CD8-positive, alpha-beta memory T cell (primary cell): ENCODE results near the gene ZNF561. TPM values are rescaled to one million over a fixed set of nuclear protein-coding genes. Genes with fewer than 3 reads are reported as not detected.

Experiments
- CTCF ChIA-PET: fragments of 350-600 bp; sonication (Branson Sonifier 250); formaldehyde crosslinking; loops from one replicate; lab custom pipeline; 2021; ENCODE audit warnings: antibody characterized with exemption; lab: Charles Lee
- POLR2A ChIA-PET: fragments of 350-600 bp; sonication (Branson Sonifier 250); formaldehyde crosslinking; loops from one replicate; lab custom pipeline; 2021; ENCODE audit warnings: antibody characterized with exemption; lab: Charles Lee
- DNase-seq, 5 donors: peaks; one replicate each; pipeline versions ENCODE4 v3.0.0 to v3.0.0-alpha.2; 2020 to 2022; ENCODE audit warnings: mixed read lengths in 1 of 5
- H3K27ac ChIP-seq: one replicate; pipeline ENCODE4 v1.7.0; 2013; ENCODE audit warnings: low read depth, mild to moderate bottlenecking, low read length, moderate library complexity
- H3K27me3 ChIP-seq: 2 replicates; pipeline ENCODE4 v1.7.0; 2013; ENCODE audit warnings: low read length, mild to moderate bottlenecking; ENCODE audit not compliant: insufficient read depth, poor library complexity, severe bottlenecking
- H3K36me3 ChIP-seq: 2 replicates; pipeline ENCODE4 v1.7.0; 2013; ENCODE audit warnings: mild to moderate bottlenecking, low read length, moderate library complexity; ENCODE audit not compliant: insufficient read depth
- H3K4me1 ChIP-seq: 2 replicates; pipeline ENCODE4 v1.7.0; 2013; ENCODE audit warnings: mild to moderate bottlenecking, low read length, moderate library complexity; ENCODE audit not compliant: insufficient read depth
- H3K4me3 ChIP-seq: 2 replicates; pipeline ENCODE4 v1.7.0; 2013; ENCODE audit warnings: mild to moderate bottlenecking, low read length
- H3K9me3 ChIP-seq: 2 replicates; pipeline ENCODE4 v1.7.0; 2013; ENCODE audit warnings: mild to moderate bottlenecking, low read length
- H3K27ac Mint-ChIP-seq, 8 donors: one replicate each; pipeline ENCODE4 v1.8.0; 2020 to 2021; ENCODE audit warnings: mixed read lengths in 8 of 8, mild to moderate bottlenecking in 6 of 8, inconsistent platforms in 3 of 8, moderate library complexity in 3 of 8
- H3K27me3 Mint-ChIP-seq, 2 donors: one replicate each; pipeline ENCODE4 v1.8.0; 2020 to 2021; ENCODE audit warnings: mixed read lengths in 2 of 2, mild to moderate bottlenecking in 1 of 2, moderate library complexity in 1 of 2
- H3K36me3 Mint-ChIP-seq, 3 donors: one replicate each; pipeline ENCODE4 v1.8.0; 2020 to 2021; ENCODE audit warnings: mixed read lengths in 3 of 3, inconsistent platforms in 1 of 3, mild to moderate bottlenecking in 1 of 3
- H3K4me1 Mint-ChIP-seq, 3 donors: one replicate each; pipeline ENCODE4 v1.8.0; 2020 to 2021; ENCODE audit warnings: mixed read lengths in 3 of 3, inconsistent platforms in 1 of 3, mild to moderate bottlenecking in 1 of 3
- H3K4me3 Mint-ChIP-seq, 7 donors: one replicate each; pipeline ENCODE4 v1.8.0; 2020 to 2021; ENCODE audit warnings: mixed read lengths in 7 of 7, mild to moderate bottlenecking in 6 of 7, moderate library complexity in 4 of 7, inconsistent platforms in 2 of 7
- H3K9me3 Mint-ChIP-seq, 5 donors: one replicate each; pipeline ENCODE4 v1.8.0; 2020 to 2022; ENCODE audit warnings: mixed read lengths in 5 of 5, mild to moderate bottlenecking in 3 of 5, moderate library complexity in 2 of 5, inconsistent platforms in 1 of 5
- polyA plus RNA-seq: library from polyadenylated mRNA; unstranded; fragments of 300-500 nt; fragmentation: Illumina TruSeq; gene quantifications from one replicate; pipeline ENCODE4 v1.2.3, GENCODE V29; 2021
- total RNA-seq, 2 experiments: library from RNA; stranded (reverse); gene quantifications; one replicate each; pipeline ENCODE4 v1.2.3, GENCODE V29; 2021

Gene ZNF561
- total and polyA plus RNA-seq, 3 experiments from 2014 or later, result 13.0 to 43.5 (median 35.9) TPM

DNA sequence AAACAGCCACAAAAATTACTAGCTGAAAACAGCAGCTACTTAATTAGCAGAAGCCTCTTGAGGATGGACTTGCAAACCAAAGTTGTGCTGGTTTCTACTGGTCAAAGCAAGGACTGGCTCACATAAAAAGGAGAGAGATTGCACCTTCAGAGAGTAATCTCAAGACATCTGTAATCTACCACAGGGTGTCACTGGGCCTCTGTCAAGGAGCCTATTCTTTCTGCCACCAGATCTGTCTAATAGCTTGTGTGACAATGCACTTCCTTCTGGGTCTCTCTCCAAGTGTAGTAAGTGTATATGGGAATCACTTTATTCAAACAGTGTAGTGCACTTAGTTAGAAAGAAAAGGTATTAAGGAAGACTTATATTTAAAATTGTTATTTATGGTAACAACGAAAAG lies 24.4 kb upstream of the ZNF561 start:
- Mint-ChIP-seq H3K4me1 (peaks cover 4 to 20% (median 6%) of the 10 kb centered on the region in 3 donors), H3K27ac (peak overlapping the region in 2 of 8 donors; percentile 27 to 48), H3K36me3 (peaks cover 15 to 42% (median 29%) of the 10 kb centered on the region in 3 donors), H3K9me3 (peaks cover 0 to 3% (median 2%) of the 10 kb centered on the region in 5 donors), H3K4me3 (no peak overlapping the region), H3K27me3 (no peaks in the 10 kb centered on the region)
- Histone ChIP-seq H3K4me1 (no peaks in the 10 kb centered on the region), H3K27me3 (no peaks in the 10 kb centered on the region), H3K9me3 (no peaks in the 10 kb centered on the region), H3K36me3 (no peaks in the 10 kb centered on the region), H3K27ac (no peak overlapping the region), H3K4me3 (no peak overlapping the region)
- DNase-seq, result no peak
- CTCF ChIA-PET, result no interaction called here
- POLR2A ChIA-PET, result no interaction called here

DNA sequence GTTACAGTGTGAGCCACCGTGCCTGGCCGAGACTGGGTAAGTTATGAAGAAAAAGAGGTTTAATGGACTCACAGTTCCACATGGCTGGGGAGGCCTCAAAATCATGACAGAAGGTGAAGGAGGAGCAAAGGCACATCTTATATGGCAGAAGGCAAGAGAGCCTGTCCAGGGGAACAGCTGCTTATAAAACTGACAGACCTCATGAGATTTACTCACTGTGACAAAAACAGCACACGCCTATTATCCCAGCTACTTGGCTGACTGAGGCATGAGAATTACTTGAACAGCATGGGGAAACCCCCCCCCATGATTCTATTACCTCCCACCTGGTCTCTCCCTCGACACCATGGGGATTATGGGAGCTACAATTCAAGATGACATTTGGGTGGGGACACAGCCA lies 23.4 kb upstream of the ZNF561 start:
- no peak overlapping the region for H3K4me3 Mint-ChIP-seq
- ChIA-PET CTCF (no interaction called here), POLR2A (interaction anchor here (0.6 kb wide), 1 partner anchor 183 kb away, joined by 3 read pairs; no protein-coding TSS in a partner anchor)
- H3K4me1 Mint-ChIP-seq, result peaks cover 1 to 11% (median 4%) of the 10 kb centered on the region in 3 donors
- Histone ChIP-seq H3K36me3 (no peaks in the 10 kb centered on the region), H3K27ac (no peak overlapping the region), H3K4me1 (no peaks in the 10 kb centered on the region), H3K4me3 (no peak overlapping the region), H3K27me3 (no peaks in the 10 kb centered on the region), H3K9me3 (no peaks in the 10 kb centered on the region)
- no peaks in the 10 kb centered on the region for H3K27me3 Mint-ChIP-seq
- no peak for DNase-seq
- H3K9me3 Mint-ChIP-seq, result peaks cover 0 to 2% (median 0%) of the 10 kb centered on the region in 5 donors
- H3K36me3 Mint-ChIP-seq, result peaks cover 16 to 37% (median 25%) of the 10 kb centered on the region in 3 donors
- H3K27ac Mint-ChIP-seq, result peak overlapping the region in 5 of 8 donors; percentile 40 to 90 (median 83)

- ChIA-PET POLR2A (no interaction called here), CTCF (no interaction called here)
- H3K4me3 Mint-ChIP-seq, result no peak overlapping the region
- H3K4me1 Mint-ChIP-seq, result peaks cover 0 to 10% (median 0%) of the 10 kb centered on the region in 3 donors
- no peak for DNase-seq
- Histone ChIP-seq H3K27ac (no peak overlapping the region), H3K9me3 (no peaks in the 10 kb centered on the region), H3K27me3 (no peaks in the 10 kb centered on the region), H3K36me3 (no peaks in the 10 kb centered on the region), H3K4me3 (no peak overlapping the region), H3K4me1 (no peaks in the 10 kb centered on the region)
- H3K27me3 Mint-ChIP-seq, result no peaks in the 10 kb centered on the region
- peaks cover 0 to 2% (median 0%) of the 10 kb centered on the region in 5 donors for H3K9me3 Mint-ChIP-seq
- peaks cover 13 to 25% (median 21%) of the 10 kb centered on the region in 3 donors for H3K36me3 Mint-ChIP-seq
- peak overlapping the region in 2 of 8 donors; percentile 20 to 75 for H3K27ac Mint-ChIP-seq
Observed at GRCh38 chr19:9641810-9642209, 20.8 kb upstream of the ZNF561 start.

- Mint-ChIP-seq H3K9me3 (peaks cover 0 to 2% (median 0%) of the 10 kb centered on the region in 5 donors), H3K4me1 (peaks cover 0 to 10% (median 0%) of the 10 kb centered on the region in 3 donors), H3K27me3 (no peaks in the 10 kb centered on the region), H3K36me3 (peaks cover 11 to 22% (median 17%) of the 10 kb centered on the region in 3 donors), H3K4me3 (no peak overlapping the region), H3K27ac (peak overlapping the region in 4 of 8 donors; percentile 20 to 52 (median 34))
- POLR2A ChIA-PET, result no interaction called here
- CTCF ChIA-PET, result no interaction called here
- Histone ChIP-seq H3K4me1 (no peaks in the 10 kb centered on the region), H3K27ac (no peak overlapping the region), H3K4me3 (no peak overlapping the region), H3K9me3 (no peaks in the 10 kb centered on the region), H3K36me3 (no peaks in the 10 kb centered on the region), H3K27me3 (no peaks in the 10 kb centered on the region)
- no peak for DNase-seq
Observed at GRCh38 chr19:9640956-9641355, 19.9 kb upstream of the ZNF561 start.

DNA sequence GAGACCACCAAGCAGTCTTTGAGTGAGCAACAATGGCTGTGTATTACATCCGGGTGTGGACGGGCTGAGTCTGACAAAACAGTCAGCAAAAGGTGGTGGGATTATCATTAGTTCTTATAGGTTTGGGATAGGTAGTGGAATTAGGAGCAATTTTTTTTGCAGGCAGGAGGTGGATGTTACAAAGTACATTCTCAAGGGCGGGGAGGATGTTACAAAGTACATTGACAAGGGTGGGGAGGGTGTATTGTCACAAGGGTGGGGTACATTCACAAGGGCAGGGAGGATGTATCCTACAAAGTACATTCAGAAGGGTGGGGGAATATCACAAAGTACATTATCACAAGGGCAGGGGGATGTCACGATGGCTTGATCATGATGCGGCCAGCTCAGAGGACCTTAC lies 15.0 kb upstream of the ZNF561 start:
- Mint-ChIP-seq H3K27me3 (no peaks in the 10 kb centered on the region), H3K36me3 (peaks cover 19 to 28% (median 26%) of the 10 kb centered on the region in 3 donors), H3K27ac (no peak overlapping the region), H3K9me3 (peaks cover 0 to 2% (median 0%) of the 10 kb centered on the region in 5 donors), H3K4me1 (peaks cover 0 to 3% (median 0%) of the 10 kb centered on the region in 3 donors), H3K4me3 (no peak overlapping the region)
- Histone ChIP-seq H3K4me1 (no peaks in the 10 kb centered on the region), H3K9me3 (no peaks in the 10 kb centered on the region), H3K36me3 (no peaks in the 10 kb centered on the region), H3K4me3 (no peak overlapping the region), H3K27ac (no peak overlapping the region), H3K27me3 (no peaks in the 10 kb centered on the region)
- ChIA-PET POLR2A (no interaction called here), CTCF (no interaction called here)
- DNase-seq, result no peak

GRCh38 chr19:9627856-9628255 lies 6.8 kb upstream of the ZNF561 start:
- Mint-ChIP-seq H3K36me3 (peaks cover 9 to 17% (median 11%) of the 10 kb centered on the region in 3 donors), H3K9me3 (no peaks in the 10 kb centered on the region), H3K4me3 (no peak overlapping the region), H3K27me3 (no peaks in the 10 kb centered on the region), H3K27ac (no peak overlapping the region), H3K4me1 (peaks cover 4 to 8% (median 6%) of the 10 kb centered on the region in 3 donors)
- POLR2A ChIA-PET, result no interaction called here
- H3K4me3 ChIP-seq, result no peak overlapping the region
- peaks cover 6% of the 10 kb centered on the region for H3K4me1 ChIP-seq
- H3K9me3 ChIP-seq, result no peaks in the 10 kb centered on the region
- DNase-seq, result no peak
- CTCF ChIA-PET, result interaction anchor here (1.5 to 1.7 kb wide), 2 partner anchors 168 to 170 kb away, joined by 5 read pairs; no protein-coding TSS in a partner anchor
- no peak overlapping the region for H3K27ac ChIP-seq
- no peaks in the 10 kb centered on the region for H3K36me3 ChIP-seq
- H3K27me3 ChIP-seq, result no peaks in the 10 kb centered on the region

GRCh38 chr19:9622531-9622930 lies 1.5 kb upstream of the ZNF561 start:
- DNase-seq, result no peak
- H3K36me3 ChIP-seq, result peaks cover 15% of the 10 kb centered on the region
- Mint-ChIP-seq H3K4me1 (peaks cover 22 to 41% (median 25%) of the 10 kb centered on the region in 3 donors), H3K27me3 (peaks cover 0 to 4% of the 10 kb centered on the region in 2 donors), H3K4me3 (peak overlapping the region in 6 of 7 donors; percentile 24 to 72 (median 55)), H3K27ac (peak overlapping the region in 6 of 8 donors; percentile 40 to 99 (median 63)), H3K36me3 (peaks cover 9 to 32% (median 15%) of the 10 kb centered on the region in 3 donors), H3K9me3 (peaks cover 3 to 10% (median 7%) of the 10 kb centered on the region in 5 donors)
- POLR2A ChIA-PET, result no interaction called here
- H3K27me3 ChIP-seq, result no peaks in the 10 kb centered on the region
- no peak overlapping the region for H3K27ac ChIP-seq
- CTCF ChIA-PET, result interaction anchor here (0.7 to 1.5 kb wide), 3 partner anchors 169 to 299 kb away, joined by 3 to 5 read pairs (median 4); partner anchors contain the start of gene ZNF559
- no peaks in the 10 kb centered on the region for H3K9me3 ChIP-seq
- H3K4me3 ChIP-seq, result no peak overlapping the region
- peaks cover 22% of the 10 kb centered on the region for H3K4me1 ChIP-seq

- Histone ChIP-seq H3K27me3 (no peaks in the 10 kb centered on the region), H3K36me3 (peaks cover 28% of the 10 kb centered on the region), H3K4me1 (peaks cover 19% of the 10 kb centered on the region), H3K9me3 (no peaks in the 10 kb centered on the region), H3K4me3 (peak overlapping the region; percentile 83), H3K27ac (peak overlapping the region; percentile 96)
- CTCF ChIA-PET, result no interaction called here
- Mint-ChIP-seq H3K36me3 (peaks cover 10 to 45% (median 24%) of the 10 kb centered on the region in 3 donors), H3K4me3 (peak overlapping the region; percentile 94 to 100 (median 98)), H3K9me3 (peaks cover 3 to 10% (median 7%) of the 10 kb centered on the region in 5 donors), H3K4me1 (peaks cover 20 to 38% (median 22%) of the 10 kb centered on the region in 3 donors), H3K27me3 (peaks cover 0 to 4% of the 10 kb centered on the region in 2 donors), H3K27ac (peak overlapping the region; percentile 99 to 100 (median 100))
- POLR2A ChIA-PET, result no interaction called here
- DNase-seq, result no peak
Observed at GRCh38 chr19:9620842-9621155, 233 bp downstream of the ZNF561 start.
